GM18499 (cell line): ENCODE measurements around the gene SCAI.
"Not testable (repeated sequence)": the region's sequence is repeated elsewhere in the genome, so short reads cannot be mapped to it uniquely, and the experiment has no call there.

Source experiments
- ATAC-seq: cut with Tn5 transposase; IDR thresholded peaks from one replicate; pipeline ENCODE4 v1.9.1; 2021; ENCODE audit warnings: moderate number of reproducible peaks; ENCODE audit not compliant: insufficient read depth, unreplicated experiment

Gene SCAI

GRCh38 chr9:125150349-125151245 is 7.3 kb upstream of the SCAI start:
- no peak for ATAC-seq

GRCh38 chr9:125147401-125147951 is 4.1 kb upstream of the SCAI start:
- ATAC-seq, result no peak

- no peak for ATAC-seq
Observed at GRCh38 chr9:125146247-125146646, 2.9 kb upstream of the SCAI start.

GRCh38 chr9:125145425-125145824 is 2.1 kb upstream of the SCAI start:
- ATAC-seq, result no peak

GRCh38 chr9:125142560-125143376 is 560 bp downstream of the SCAI start:
- no peak for ATAC-seq

- no peak for ATAC-seq
Observed at GRCh38 chr9:125141751-125142150, 1.6 kb downstream of the SCAI start.

GRCh38 chr9:125141251-125141650 is 2.1 kb downstream of the SCAI start:
- ATAC-seq, result no peak

GRCh38 chr9:125140576-125140975 is 2.8 kb downstream of the SCAI start:
- no peak for ATAC-seq

- no peak for ATAC-seq
Observed at GRCh38 chr9:125137200-125137599, 6.1 kb downstream of the SCAI start.

GRCh38 chr9:125134976-125135375 is 8.4 kb downstream of the SCAI start:
- no peak for ATAC-seq

- ATAC-seq, result no peak
Observed at GRCh38 chr9:125133403-125134329, 9.7 kb downstream of the SCAI start.

GRCh38 chr9:125131778-125132177 is 11.6 kb downstream of the SCAI start:
- ATAC-seq, result no peak

- ATAC-seq, result peak; percentile 88
Observed at GRCh38 chr9:125126019-125126746, 17.1 kb downstream of the SCAI start.

- no peak for ATAC-seq
Observed at GRCh38 chr9:125125523-125125922, 17.8 kb downstream of the SCAI start.

GRCh38 chr9:125121146-125121545 is 22.2 kb downstream of the SCAI start:
- ATAC-seq, result no peak

- no peak for ATAC-seq
Observed at GRCh38 chr9:125119643-125120286, 23.6 kb downstream of the SCAI start.

GRCh38 chr9:125118696-125119095 is 24.6 kb downstream of the SCAI start:
- not testable (repeated sequence) for ATAC-seq

GRCh38 chr9:125114503-125114902 is 28.8 kb downstream of the SCAI start:
- not testable (repeated sequence) for ATAC-seq

GRCh38 chr9:125110464-125110863 is 32.9 kb downstream of the SCAI start:
- no peak for ATAC-seq
